GM21723 (cell line): ENCODE data around the gene COL19A1.

Source experiments
- ATAC-seq: cut with Tn5 transposase; IDR thresholded peaks from one replicate; pipeline ENCODE4 v1.9.1; 2021; ENCODE audit warnings: mild to moderate bottlenecking, moderate library complexity; ENCODE audit not compliant: unreplicated experiment

COL19A1 gene

DNA sequence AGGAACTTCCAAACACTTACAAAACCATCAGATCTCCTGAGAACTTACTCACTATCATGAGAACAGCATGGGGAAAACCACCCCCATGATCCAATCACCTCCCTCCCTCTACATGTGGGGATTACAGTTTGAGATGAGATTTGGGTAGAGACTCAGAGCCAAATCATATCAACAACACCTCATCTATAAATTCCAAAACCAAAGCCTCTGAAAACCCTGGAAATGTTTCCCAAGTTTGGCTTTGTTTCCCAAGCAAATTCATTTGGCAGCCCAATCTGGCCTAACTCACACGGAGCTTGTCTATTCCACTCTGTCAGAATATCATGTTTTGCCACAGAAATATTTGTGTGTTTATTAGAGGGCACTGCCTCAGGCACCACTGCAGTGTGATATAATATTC is 293.9 kb downstream of the COL19A1 start:
- ATAC-seq: no peak

DNA sequence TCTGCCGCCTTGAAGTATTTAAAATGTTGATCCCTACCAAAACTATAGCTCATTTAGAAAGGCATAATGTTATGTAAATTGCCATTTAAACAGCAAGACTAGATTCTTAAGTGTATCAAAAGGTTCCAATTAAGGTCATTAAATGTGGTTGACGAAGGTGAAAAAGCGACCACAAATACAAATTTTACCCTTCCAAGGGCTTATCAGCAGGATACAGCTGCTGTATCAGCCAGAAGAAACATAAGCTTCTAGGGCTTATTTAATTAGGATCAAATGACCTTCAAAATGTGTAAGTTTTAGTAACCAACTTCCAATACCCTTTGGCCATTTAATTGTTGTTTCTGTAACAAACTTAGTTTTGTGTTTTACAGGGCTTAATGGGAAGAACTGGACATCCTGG is 296.6 kb downstream of the COL19A1 start:
- ATAC-seq: no peak

DNA sequence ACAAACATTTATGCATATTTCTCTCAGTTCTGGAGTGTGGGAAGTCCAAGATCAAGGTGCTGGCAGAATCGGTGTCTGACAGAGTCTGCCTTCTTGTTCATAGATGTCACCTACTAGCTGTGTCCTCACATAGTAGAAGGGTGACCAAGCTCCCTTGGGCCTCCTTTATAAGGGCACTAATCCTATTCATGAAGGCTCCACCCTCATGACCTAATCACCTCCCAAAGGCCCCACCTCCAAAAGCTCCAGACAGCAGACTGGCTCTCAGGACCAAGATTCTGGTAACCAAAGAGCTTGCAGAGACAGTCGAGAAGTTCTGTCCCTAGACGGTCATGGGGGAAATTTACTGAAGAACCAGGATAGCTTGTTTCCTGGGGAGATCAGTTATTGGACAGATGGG is 297.4 kb downstream of the COL19A1 start:
- ATAC-seq: no peak

DNA sequence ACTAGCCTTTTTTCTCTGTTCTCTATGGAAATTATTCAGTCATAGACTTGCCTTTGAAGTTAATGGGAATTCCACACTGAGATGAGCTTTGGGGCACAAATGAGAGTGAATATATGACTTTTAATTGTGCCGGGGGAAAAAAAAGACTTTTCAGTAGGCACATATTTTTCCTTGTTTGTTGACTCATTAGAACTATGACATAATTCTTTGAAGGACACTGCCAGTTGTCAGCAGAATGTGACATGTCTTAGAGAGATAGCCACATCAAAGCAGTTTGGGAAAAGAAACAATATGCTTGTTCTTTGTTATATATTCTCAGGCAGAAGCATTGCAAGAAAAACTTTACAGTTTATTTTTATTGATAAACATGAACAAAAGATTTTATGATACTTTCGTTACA is 298.2 kb downstream of the COL19A1 start:
- ATAC-seq: no peak

DNA sequence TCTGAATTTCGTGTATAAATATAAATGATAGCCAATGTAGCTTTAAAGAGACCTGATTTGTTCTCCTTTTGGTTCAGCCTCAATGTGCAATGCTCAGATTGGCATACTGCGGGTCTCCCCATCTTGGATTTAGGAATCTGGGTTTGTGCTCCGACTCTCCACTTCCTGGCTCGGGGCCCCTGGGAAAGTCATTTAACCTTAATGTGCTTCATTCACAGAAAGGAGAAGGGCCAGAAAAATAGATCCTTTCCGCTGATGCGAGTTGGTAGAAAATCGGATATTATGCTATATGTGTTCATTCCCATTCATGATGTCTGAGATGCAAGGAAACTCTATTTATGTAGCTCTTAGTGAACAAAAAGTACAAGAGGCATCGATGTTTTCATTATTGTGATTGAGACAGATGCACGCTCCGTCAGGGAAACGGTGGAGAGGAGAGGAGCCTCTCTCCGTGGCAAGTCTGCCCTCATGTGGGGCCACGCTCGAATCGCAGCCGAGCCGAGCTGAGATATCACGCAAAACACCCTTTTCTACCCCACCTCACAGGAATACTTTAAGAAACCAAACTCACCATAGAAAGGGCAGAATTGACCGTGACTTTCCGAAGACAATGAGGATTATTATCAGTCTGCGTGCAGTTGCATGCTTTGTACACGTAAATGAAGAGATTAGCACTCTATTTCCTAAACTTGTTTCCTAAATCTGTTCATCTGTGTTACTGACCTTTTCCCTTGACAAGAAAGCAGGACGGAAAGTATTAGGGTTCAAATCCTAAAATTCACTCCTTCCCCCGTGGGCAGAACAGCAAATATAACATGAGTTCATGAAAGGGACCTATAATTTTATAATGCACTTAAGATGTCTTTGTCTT is 300.0 kb downstream of the COL19A1 start:
- ATAC-seq: peak; percentile 93

DNA sequence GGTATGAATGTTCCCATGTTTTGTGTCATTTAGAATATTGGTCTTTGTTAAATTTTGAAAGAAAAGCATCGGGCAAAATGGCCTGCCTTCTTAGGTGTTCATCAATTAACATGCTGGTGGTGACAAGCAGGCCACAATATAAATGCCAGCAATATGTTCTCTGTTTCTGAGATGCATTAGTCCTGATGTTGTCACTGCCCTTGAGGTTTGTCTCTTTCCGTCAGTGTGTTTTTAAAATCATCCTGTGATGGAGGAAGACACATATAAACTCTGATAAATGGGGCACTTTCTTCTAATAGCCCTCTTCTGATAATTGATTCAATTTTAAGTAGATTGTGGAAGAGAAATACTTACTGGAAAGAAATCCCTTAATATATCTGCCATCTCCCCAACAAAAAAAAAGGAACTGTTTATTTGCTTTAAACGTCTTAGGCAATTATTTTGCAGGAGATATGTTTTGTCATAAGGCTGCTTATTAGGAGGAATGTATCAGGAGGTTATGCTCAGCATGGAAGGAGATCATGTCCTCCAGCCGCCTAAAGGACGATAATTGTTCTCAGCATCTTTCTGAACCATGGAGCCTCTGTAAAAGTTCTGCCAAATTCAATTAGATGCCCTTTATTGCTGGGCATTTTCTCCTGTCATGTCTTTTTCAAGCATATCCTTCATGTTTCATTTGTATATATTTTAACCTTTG is 302.5 kb downstream of the COL19A1 start:
- ATAC-seq: no peak

DNA sequence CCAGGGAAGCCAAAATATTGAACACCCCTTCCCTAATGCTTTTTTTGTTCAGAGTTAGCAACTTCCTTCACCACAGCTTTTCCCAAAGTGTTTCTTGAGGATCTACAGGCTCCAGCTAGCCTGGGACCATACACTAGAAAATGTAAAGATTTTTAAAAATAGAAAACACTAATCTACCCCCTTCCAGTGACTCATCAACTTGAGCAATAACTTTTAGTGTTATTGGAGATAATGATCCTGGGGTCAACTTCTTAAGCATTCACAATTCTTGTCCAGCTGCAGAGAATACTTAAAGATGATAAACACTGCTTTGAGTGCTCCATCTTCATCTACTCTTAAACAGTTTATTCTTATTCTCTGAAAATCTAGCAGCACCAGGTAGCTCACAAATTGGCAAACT is 304.9 kb downstream of the COL19A1 start:
- no peak for ATAC-seq

DNA sequence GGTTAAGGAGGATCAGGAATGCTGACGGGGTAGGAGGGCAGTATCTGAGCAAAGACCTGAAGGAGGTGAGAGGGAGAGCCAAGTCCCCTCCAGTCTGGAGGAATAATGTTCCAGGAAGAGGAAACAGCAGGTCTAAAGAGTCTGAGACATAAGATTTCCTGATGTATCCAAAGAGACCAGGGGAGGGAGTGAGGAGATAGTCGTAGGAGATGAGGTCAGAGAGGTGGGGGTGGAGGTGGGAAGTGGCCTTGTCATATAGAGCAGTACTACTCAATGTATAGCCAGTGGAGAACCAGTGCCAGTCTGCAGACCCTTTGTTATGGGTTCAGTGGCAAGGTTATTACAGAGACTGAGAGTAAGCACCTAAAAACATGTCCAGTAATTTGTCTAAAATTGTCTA is 305.9 kb downstream of the COL19A1 start:
- no peak for ATAC-seq

DNA sequence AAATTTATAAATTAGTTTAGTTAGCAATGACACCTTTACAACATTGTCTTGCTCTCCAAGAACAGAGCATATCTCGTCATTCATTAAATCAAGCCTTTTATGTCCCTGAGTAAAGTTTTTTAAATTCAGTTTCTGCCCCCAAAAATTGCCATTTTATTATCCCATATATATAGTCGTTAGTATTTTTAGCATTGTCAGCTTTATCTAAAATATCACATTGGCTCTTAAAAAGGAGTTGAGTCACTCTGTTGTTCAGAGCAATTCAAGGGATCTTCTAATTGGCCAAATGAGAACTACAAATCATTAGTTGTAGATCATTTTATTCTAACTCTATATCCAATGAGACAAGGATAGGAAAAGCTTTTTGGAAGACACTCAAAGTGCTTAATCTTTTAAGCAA is 309.4 kb downstream of the COL19A1 start:
- ATAC-seq: no peak

DNA sequence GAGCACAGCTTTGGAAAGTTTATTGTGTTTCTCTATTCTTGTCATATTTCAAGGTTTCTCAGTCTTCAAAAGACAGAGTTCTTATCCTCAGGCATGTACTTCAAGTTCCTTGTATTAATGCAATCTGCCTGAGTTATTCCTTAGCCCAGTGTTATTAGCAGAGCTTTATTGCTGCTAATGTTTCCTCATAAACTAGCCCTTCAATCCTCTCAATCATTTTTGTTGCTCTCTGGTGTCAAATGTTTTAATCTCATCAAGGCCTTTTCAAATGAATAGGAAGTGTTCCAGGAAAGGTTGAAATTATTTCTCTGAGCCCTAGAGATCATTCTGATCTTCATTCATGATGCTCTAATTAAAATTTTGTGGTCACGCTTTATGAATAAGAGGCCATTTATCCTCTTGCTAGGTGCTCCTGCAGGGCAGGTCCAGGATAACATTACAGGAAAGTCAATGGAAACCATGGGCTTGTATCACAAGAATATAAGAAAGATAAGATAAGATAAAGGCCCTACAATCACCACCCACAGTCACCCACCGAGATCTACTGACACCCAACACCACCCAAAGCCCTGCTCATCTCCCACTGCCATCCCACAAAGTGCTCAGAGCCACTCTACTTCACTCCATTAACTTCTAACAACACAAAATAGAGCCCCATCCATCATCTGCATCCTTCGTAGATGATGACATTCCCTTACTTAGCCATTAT is 310.6 kb downstream of the COL19A1 start:
- no peak for ATAC-seq

DNA sequence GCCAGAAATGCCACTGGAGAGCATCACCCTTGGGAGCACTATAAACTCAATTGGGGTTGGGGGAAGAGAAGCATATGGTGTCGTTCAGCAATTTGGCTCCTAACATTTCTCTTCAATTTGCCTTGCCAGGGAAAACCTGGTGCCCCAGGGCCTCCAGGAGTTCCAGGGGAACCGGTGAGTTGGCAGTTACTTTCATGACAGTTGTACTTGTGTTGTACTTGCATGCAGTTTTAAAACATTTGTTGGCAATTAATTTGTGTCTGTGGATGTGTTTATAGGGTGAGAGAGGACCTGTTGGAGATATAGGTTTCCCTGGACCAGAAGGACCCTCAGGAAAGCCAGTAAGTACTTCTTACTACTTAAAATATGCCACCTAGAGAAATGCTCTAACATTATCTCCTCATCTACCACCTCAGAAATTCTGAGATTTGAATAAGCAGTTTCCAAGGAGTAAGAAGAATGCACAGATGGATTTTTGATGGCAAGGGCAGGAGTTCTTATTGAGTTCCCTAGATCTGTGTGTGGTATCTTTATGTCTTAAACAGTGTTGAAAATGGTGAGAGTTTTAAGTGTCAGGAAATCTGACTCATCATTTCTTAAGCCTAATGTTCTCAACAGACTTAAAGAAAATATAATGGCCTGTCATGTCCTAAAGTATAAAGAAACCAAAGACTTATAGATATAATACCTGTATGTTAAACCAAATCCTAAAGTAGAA is 314.0 kb downstream of the COL19A1 start:
- no peak for ATAC-seq

DNA sequence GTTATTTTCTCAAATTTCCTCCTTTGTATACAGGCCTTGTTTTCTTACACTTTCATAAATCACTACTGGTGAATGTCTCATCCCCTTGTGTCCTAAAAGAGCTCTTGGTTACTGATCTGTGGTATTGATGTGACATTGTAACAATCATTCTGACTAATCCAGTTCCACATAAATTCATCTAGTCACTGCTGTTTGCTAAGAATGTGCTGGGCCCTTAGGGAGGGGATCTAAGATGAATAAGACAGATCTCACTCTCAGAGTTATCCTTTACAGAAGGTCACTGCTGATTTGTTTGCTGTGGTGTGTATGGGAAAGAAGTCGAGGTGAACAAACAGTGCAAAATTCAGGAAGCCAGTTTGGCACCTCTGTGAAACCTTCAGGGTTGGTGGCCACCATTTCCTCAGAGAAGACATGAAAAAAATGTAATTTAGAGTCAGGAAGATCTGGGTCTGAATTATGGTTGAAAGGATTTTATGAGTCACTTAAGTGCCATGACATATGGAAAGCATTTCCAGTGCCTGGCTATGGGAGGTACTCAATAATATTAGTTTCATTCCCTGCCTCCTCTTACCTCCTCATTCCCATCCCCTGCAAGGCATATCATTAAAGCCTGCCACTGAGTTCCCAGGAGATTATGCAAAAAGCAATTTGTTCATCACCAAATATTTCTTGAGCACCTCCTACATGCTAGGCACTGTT is 314.7 kb downstream of the COL19A1 start:
- ATAC-seq: no peak

DNA sequence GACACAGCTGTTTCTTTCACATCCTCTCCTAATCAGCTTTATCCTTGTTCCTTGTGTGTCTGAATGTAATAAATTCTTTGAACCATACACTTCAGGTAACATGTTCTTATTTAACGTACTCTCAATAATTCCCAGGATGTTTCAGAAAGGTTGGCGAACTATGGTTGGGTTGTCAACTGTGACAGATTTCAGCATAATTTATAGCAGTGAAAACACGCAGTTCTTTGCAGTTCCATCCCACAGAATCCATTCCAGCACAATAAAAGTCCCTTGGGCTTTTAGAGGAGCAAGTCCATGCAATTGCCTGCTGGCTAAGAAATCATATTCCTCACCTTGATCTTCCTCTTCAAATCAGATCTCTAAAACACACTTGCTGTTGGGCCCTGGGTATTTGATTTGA is 317.2 kb downstream of the COL19A1 start:
- ATAC-seq: no peak

DNA sequence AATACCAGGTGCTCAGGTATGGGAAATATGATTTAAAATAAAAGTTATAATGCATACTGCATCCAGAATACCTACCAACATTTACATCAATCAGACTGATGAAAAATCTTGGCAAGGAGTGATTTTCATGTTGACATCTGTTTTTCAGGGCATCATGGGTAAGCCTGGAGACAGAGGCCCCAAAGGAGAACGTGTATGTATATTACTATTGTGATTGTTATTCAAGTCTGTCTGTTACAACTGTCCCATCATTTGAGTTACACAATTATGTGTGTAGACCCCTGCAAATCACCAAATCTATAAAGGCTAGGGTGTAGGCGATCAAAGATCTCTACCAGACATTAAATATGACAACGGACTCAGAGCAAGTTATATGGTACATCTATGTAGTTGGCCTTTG is 318.4 kb downstream of the COL19A1 start:
- ATAC-seq: no peak

DNA sequence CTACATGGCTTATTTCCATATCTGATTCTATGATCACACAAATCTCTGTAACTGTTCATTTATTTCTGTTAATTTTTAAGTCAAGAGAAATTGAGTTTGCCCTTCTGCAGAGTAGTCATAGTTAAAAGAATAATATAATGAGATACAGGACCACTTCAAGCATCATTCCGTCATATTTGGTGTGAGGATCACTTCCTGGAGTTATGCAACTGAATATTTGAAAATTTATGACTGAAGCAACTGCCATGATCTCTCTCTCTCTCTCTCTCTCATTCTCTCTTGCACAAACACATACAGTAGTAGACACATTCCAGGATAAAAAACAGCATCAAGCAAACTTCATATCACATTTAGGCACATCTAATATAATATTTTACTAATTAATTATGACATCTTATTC is 320.1 kb downstream of the COL19A1 start:
- ATAC-seq: no peak

DNA sequence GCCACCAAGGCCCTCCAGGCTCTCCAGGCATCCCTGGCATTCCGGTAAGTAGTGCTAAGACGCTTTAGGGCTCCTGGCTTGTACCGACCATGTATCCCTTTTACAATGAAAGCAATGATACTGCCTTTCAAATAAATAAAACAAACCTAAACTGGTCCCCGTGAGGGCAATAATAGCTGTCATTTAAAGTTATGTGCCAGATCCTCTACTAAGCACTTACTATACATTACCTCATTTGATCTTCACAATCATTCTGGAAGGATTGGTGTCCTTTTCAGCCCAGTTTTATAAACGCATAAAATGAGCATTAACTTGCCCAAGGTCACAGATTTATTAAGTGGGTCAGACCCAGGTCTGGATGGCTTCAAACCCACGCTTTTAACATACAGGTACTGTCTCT is 321.8 kb downstream of the COL19A1 start:
- ATAC-seq: no peak

DNA sequence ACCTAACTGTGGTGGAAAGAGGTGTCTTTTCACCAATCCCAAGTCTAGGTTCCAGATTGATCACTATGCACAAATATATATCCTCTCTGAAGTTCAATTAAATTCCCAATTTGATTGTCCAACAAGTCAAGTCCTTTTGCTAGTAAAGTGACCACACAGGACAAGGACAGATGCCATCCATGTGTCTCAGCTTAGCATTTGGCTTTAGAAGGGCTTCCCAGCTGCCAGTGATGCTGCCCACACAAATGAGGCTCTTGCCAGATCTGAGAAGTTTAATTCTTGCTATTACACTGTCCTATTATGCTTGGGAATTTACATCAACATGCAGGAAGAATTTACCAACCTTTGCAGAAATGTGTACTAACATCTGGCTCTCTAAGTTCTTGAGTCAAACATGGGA is 328.1 kb downstream of the COL19A1 start:
- no peak for ATAC-seq

DNA sequence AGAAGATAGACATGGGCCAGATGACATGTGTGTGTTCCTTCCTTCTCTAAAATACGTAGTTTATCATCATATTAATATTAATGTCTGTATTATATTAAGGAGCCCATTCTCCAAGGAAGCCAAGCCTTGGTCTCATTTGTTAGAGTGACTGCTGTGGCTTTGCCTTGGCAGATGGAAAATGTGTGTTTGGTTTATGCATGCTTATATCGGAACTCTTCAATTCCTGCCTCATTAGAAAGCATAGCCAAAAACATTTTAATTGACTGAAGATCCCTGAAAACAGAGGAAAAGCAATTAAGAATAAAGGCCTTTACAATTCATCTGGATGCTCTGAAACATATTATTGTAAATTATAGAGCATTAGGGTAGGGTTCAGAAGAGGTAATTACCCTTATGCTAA is 330.2 kb downstream of the COL19A1 start:
- ATAC-seq: no peak

DNA sequence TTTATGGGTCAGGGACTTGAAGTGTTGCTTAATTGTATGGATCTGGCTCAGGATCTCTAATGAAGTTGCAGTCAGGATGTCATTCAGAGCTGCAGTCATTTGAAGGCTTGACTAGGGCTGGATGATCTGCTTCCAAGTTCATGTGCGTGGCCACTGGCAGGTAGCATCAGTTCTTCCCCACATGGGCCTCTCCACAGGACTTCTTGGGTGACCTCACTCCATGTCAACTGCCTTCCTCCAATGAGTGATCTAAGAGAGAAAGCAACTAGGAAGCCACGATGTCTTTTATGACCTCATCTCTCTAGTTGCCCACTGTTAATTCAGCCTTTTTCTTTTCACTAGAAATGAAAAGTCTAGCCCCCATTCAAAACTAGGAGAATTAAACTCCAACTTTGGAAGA is 332.4 kb downstream of the COL19A1 start:
- ATAC-seq: no peak

DNA sequence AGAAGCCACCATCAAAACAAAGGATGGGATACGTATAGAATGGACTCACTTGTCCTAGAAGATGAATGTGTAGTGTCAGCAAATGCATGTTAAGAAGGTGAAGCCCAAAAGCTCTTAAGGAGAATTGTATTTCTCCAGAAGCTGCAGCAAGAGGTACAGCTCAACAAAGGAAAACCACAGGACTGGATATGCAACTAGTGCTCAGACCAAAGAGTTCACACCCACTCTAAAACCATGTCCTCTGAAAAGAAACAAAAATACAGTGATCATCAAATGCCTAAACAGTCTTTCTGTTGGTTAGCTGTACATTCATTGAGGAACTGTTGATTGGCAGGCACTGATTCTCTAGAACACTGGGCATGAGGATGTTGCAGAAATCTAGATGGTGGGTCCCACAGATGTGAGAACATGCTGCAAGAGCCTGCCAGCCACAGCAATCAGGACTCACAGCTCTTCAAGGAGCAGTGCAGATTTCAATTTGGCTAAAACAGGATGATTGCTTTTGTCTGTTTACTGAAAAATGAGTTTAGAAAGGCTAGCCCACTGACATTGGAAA is 342.0 kb downstream of the COL19A1 start:
- ATAC-seq: no peak
